Glutamatergic neuron (in vitro differentiated cells): ENCODE measurements around the gene HLA-B. TPM values are rescaled to one million over a fixed set of nuclear protein-coding genes. Genes with fewer than 3 reads are reported as not detected.
"Not testable (repeated sequence)": the region's sequence is repeated elsewhere in the genome, so short reads cannot be mapped to it uniquely, and the experiment has no call there.

Source experiments
- DNase-seq: peaks from one replicate; pipeline ENCODE4 v3.0.0; 2022
- H3K27ac Mint-ChIP-seq: one replicate; pipeline ENCODE4 v1.8.0; 2020; ENCODE audit warnings: mild to moderate bottlenecking, mixed read lengths, inconsistent platforms; ENCODE audit not compliant: unreplicated experiment
- H3K27me3 Mint-ChIP-seq: one replicate; pipeline ENCODE4 v1.8.0; 2020; ENCODE audit warnings: mild to moderate bottlenecking, moderate library complexity, mixed read lengths, inconsistent platforms; ENCODE audit not compliant: unreplicated experiment
- H3K36me3 Mint-ChIP-seq: one replicate; pipeline ENCODE4 v1.8.0; 2020; ENCODE audit warnings: mild to moderate bottlenecking, mixed read lengths, inconsistent platforms; ENCODE audit not compliant: unreplicated experiment
- H3K4me1 Mint-ChIP-seq: one replicate; pipeline ENCODE4 v1.8.0; 2020; ENCODE audit warnings: mild to moderate bottlenecking, low read depth, mixed read lengths, inconsistent platforms; ENCODE audit not compliant: unreplicated experiment
- H3K4me3 Mint-ChIP-seq: one replicate; pipeline ENCODE4 v1.8.0; 2020; ENCODE audit warnings: mild to moderate bottlenecking, mixed read lengths, inconsistent platforms; ENCODE audit not compliant: unreplicated experiment
- H3K9me3 Mint-ChIP-seq: one replicate; pipeline ENCODE4 v1.8.0; 2020; ENCODE audit warnings: mild to moderate bottlenecking, moderate library complexity, mixed read lengths, inconsistent platforms; ENCODE audit not compliant: unreplicated experiment
- CTCF ChIP-seq: fragments of 200-600 bp; sonication (generic); IDR thresholded peaks from one replicate; pipeline ENCODE4 v1.5.0; 2021; ENCODE audit not compliant: partially characterized antibody, unreplicated experiment
- total RNA-seq: library from RNA; stranded (reverse); fragmentation: NEBNext Ultra II Directional; extraction: Animal tissue kit (Norgen Biotek cat#: 25700); gene quantifications from one replicate; pipeline ENCODE4 v1.2.1, GENCODE V29; 2021; ENCODE audit not compliant: unreplicated experiment

HLA-B gene
- total RNA-seq, 1 donor from 2014 or later: 11.4 TPM

GRCh38 chr6:31397153-31397499 lies 40.1 kb upstream of the HLA-B start:
- DNase-seq, H3K4me1 Mint-ChIP-seq, H3K9me3 Mint-ChIP-seq, H3K27ac Mint-ChIP-seq, H3K36me3 Mint-ChIP-seq, H3K4me3 Mint-ChIP-seq: not testable (repeated sequence)
- H3K27me3 Mint-ChIP-seq: peaks cover 22% of the 10 kb centered on the region
- peak; percentile 24 for TF ChIP-seq CTCF

- Mint-ChIP-seq H3K27me3 (peaks cover 19% of the 10 kb centered on the region), H3K4me3 (no peak overlapping the region), H3K4me1 (peaks cover 6% of the 10 kb centered on the region), H3K36me3 (no peaks in the 10 kb centered on the region), H3K27ac (no peak overlapping the region), H3K9me3 (no peaks in the 10 kb centered on the region)
- TF ChIP-seq CTCF: peak; percentile 77
- peak; percentile 92 for DNase-seq
Observed at GRCh38 chr6:31396422-31397152, 39.6 kb upstream of the HLA-B start.

GRCh38 chr6:31395832-31396231 lies 38.9 kb upstream of the HLA-B start:
- no peak for TF ChIP-seq CTCF
- H3K4me1 Mint-ChIP-seq: peaks cover 6% of the 10 kb centered on the region
- no peak overlapping the region for H3K4me3 Mint-ChIP-seq
- DNase-seq: no peak
- H3K9me3 Mint-ChIP-seq: no peaks in the 10 kb centered on the region
- H3K27ac Mint-ChIP-seq: no peak overlapping the region
- H3K36me3 Mint-ChIP-seq: no peaks in the 10 kb centered on the region
- H3K27me3 Mint-ChIP-seq: peaks cover 12% of the 10 kb centered on the region

- Mint-ChIP-seq H3K27me3 (peaks cover 9% of the 10 kb centered on the region), H3K27ac (no peak overlapping the region), H3K9me3 (no peaks in the 10 kb centered on the region), H3K4me1 (peaks cover 6% of the 10 kb centered on the region), H3K4me3 (no peak overlapping the region), H3K36me3 (no peaks in the 10 kb centered on the region)
- no peak for DNase-seq
- no peak for TF ChIP-seq CTCF
Observed at GRCh38 chr6:31394381-31394780, 37.4 kb upstream of the HLA-B start.

GRCh38 chr6:31393932-31394331 lies 37.0 kb upstream of the HLA-B start:
- peak overlapping the region; percentile 2 for H3K27ac Mint-ChIP-seq
- H3K36me3 Mint-ChIP-seq: no peaks in the 10 kb centered on the region
- H3K27me3 Mint-ChIP-seq: peaks cover 9% of the 10 kb centered on the region
- no peak for DNase-seq
- no peaks in the 10 kb centered on the region for H3K9me3 Mint-ChIP-seq
- no peak overlapping the region for H3K4me3 Mint-ChIP-seq
- TF ChIP-seq CTCF: no peak
- peaks cover 6% of the 10 kb centered on the region for H3K4me1 Mint-ChIP-seq

GRCh38 chr6:31389802-31390132 lies 32.8 kb upstream of the HLA-B start:
- H3K4me3 Mint-ChIP-seq, H3K4me1 Mint-ChIP-seq, DNase-seq, H3K27ac Mint-ChIP-seq, H3K9me3 Mint-ChIP-seq, H3K36me3 Mint-ChIP-seq, H3K27me3 Mint-ChIP-seq: not testable (repeated sequence)

GRCh38 chr6:31388916-31389801 lies 32.2 kb upstream of the HLA-B start:
- H3K27ac Mint-ChIP-seq, DNase-seq, H3K27me3 Mint-ChIP-seq, H3K4me3 Mint-ChIP-seq, H3K36me3 Mint-ChIP-seq, H3K4me1 Mint-ChIP-seq, H3K9me3 Mint-ChIP-seq: not testable (repeated sequence)
